ENCODE results near the gene EXOSC5.
A peak's percentile ranks its signal among the peaks of the same experiment; 100 is the strongest.

EXOSC5 gene

GRCh38 chr19:41367848-41368301, 29.3 kb downstream of the EXOSC5 start:
- TF ChIP-seq MYC (IDR thresholded peaks at IDR 0.05; ENCODE audit: low read depth, low read length) (no peak), MAX (IDR thresholded peaks at IDR 0.05; ENCODE audit: low read depth, low read length) (no peak), POLR2A (IDR thresholded peaks at IDR 0.05; ENCODE audit: extremely low read depth, insufficient read length) (no peak)
- TF ChIP-seq, protein P1, sequence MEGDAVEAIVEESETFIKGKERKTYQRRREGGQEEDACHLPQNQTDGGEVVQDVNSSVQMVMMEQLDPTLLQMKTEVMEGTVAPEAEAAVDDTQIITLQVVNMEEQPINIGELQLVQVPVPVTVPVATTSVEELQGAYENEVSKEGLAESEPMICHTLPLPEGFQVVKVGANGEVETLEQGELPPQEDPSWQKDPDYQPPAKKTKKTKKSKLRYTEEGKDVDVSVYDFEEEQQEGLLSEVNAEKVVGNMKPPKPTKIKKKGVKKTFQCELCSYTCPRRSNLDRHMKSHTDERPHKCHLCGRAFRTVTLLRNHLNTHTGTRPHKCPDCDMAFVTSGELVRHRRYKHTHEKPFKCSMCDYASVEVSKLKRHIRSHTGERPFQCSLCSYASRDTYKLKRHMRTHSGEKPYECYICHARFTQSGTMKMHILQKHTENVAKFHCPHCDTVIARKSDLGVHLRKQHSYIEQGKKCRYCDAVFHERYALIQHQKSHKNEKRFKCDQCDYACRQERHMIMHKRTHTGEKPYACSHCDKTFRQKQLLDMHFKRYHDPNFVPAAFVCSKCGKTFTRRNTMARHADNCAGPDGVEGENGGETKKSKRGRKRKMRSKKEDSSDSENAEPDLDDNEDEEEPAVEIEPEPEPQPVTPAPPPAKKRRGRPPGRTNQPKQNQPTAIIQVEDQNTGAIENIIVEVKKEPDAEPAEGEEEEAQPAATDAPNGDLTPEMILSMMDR (IDR thresholded peaks at IDR 0.05; ENCODE audit: low read depth, low read length): no peak
- peak; percentile 83 for DNase-seq (ENCODE audit: low read depth)
- H3K4me3 ChIP-seq (ENCODE audit: low read depth, low read length): no peak overlapping the region

DNA sequence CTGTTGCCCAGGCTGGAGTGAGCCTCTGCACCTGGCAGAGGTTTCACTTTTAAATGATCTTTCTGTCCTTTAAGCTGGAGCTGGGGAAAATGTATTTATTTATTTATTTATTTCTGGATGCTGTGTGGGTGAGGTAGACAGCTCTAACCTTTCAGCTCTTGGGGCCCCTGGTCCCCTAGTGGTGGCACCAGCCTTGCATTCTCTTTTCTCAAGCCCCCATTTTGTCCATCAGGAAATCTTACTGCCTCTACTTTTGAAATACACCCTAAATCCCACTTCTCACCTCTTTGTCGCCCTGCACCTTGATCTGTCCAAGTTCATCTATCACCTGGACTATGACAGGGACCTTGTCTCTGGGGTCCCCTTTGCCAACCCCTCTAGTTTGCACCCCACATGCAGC, 31.1 kb downstream of the EXOSC5 start:
- TF ChIP-seq, protein P1 (IDR thresholded peaks at IDR 0.05; ENCODE audit: low read depth, low read length): peak; percentile 19
- TF ChIP-seq MYC (IDR thresholded peaks at IDR 0.05; ENCODE audit: low read depth, low read length): no peak
- H3K4me3 ChIP-seq (ENCODE audit: low read depth, low read length): no peak overlapping the region
- no peak for DNase-seq (ENCODE audit: low read depth)

GRCh38 chr19:41364524-41365391, 32.4 kb downstream of the EXOSC5 start:
- TF ChIP-seq MYC (IDR thresholded peaks at IDR 0.05; ENCODE audit: low read depth, low read length) (no peak), POLR2A (IDR thresholded peaks at IDR 0.05; ENCODE audit: extremely low read depth, insufficient read length) (no peak), MAX (IDR thresholded peaks at IDR 0.05; ENCODE audit: low read depth, low read length) (no peak)
- TF ChIP-seq, protein P1 (IDR thresholded peaks at IDR 0.05; ENCODE audit: low read depth, low read length): no peak
- H3K4me3 ChIP-seq (ENCODE audit: low read depth, low read length): peak overlapping the region; percentile 86
- peak; percentile 63 for DNase-seq (ENCODE audit: low read depth)

DNA sequence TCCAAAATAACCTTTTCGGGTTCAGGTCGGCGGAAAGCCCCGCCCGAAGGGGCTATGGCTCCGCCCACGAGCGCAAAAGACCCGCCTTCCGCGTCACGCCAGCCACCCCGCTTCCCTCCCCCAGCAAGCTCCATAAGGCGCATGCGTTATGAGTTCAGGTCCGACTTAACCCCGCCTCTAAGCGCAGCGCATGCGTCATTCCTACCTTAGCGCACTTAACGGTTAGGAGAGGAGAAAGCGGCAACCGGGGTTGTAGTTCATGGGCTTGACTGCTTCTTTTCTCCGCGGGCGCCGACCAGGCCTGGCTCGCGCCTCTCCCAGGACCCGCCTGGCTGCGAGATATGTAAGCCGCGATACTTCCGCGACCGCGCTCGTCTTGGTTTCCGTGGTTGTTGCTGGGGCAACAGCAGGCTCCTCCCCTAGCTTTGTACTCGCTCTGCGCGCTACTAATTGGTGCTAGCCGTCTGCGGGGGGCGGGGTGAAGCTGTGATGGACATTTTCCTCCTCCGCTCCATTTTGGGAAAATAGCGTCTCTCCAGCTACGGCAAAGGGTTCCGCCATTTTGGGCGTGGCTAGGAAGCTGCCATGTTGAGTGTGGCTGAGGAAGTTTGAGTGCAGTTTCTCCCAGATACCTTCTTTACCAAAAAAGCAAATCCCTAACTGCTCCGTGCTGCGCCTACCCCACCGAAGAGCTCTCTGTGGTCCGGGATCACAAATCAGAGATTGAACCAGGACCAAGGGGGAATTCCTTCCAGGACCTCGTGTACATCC, 33.2 kb downstream of the EXOSC5 start, which contains the start of gene B9D2:
TSS of gene B9D2 (minus strand) at position 397 of the 771 bp plus-strand sequence. CDS start 630 bp downstream, outside the sequence.
- TF ChIP-seq, protein P1 (IDR thresholded peaks at IDR 0.05; ENCODE audit: low read depth, low read length): no peak
- peak; percentile 63 for TF ChIP-seq POLR2A (IDR thresholded peaks at IDR 0.05; ENCODE audit: extremely low read depth, insufficient read length)
- peak; percentile 21; the same call in 1 of the 2 replicates for TF ChIP-seq MYC (IDR thresholded peaks at IDR 0.05; ENCODE audit: low read depth, low read length)
- TF ChIP-seq MAX (IDR thresholded peaks at IDR 0.05; ENCODE audit: low read depth, low read length): peak; percentile 72

GRCh38 chr19:41363371-41363752, 33.8 kb downstream of the EXOSC5 start:
- TF ChIP-seq MAX (IDR thresholded peaks at IDR 0.05; ENCODE audit: low read depth, low read length): no peak
- no peak for TF ChIP-seq MYC (IDR thresholded peaks at IDR 0.05; ENCODE audit: low read depth, low read length)
- TF ChIP-seq, protein P1 (IDR thresholded peaks at IDR 0.05; ENCODE audit: low read depth, low read length): no peak
- TF ChIP-seq POLR2A (IDR thresholded peaks at IDR 0.05; ENCODE audit: extremely low read depth, insufficient read length): no peak
- no peak for DNase-seq (ENCODE audit: low read depth)
- peak overlapping the region; percentile 86 for H3K4me3 ChIP-seq (ENCODE audit: low read depth, low read length)

More for the DNA sequence above, 33.2 kb downstream of the EXOSC5 start, which contains the start of gene B9D2:
- H3K4me3 ChIP-seq (ENCODE audit: low read depth, low read length): peak within 1 kb of the TSS; percentile 86
- peak; percentile 94 for DNase-seq (ENCODE audit: low read depth)
